ENCODE results near the gene TCF7L2. TPM values are rescaled to one million over a fixed set of nuclear protein-coding genes. Genes with fewer than 3 reads are reported as not detected.

TCF7L2 gene
- total and polyA plus RNA-seq, 9 of the 15 experiments (the other 6 are each of a cell fraction or from before 2014, with no cell fraction given): 0.32 to 2.8 (median 0.92) TPM

GRCh38 chr10:113148071-113148825 lies 198.2 kb downstream of the TCF7L2 start:
- Histone ChIP-seq H4K20me1 (replicated peaks; ENCODE audit: control insufficient read depth, insufficient read depth, low read length) (no peaks in the 10 kb centered on the region), H3K27me3 (ENCODE audit: control insufficient read depth in 2 of 2, insufficient read depth in 2 of 2, low read length in 2 of 2) (peaks cover 0 to 13% of the 10 kb centered on the region in 2 experiments; a peak in 1 of 5 replicates)

More at GRCh38 chr10:113148071-113148825, 198.2 kb downstream of the TCF7L2 start:
- TF ChIP-seq RBM39 (optimal IDR thresholded peaks at IDR 0.05; ENCODE audit: low read depth, low read length): no peak
- no peak for TF ChIP-seq SREBF2 (CRISPR knock-in tag; IDR thresholded peaks at IDR 0.05)
- no peak for TF ChIP-seq GTF3C2 (IDR thresholded peaks at IDR 0.05; ENCODE audit: borderline replicate concordance, extremely low read depth, insufficient read length)
- Histone ChIP-seq H3K9ac (ENCODE audit: insufficient read depth in 1 of 2, low read depth in 2 of 2, low read length in 2 of 2) (no peak overlapping the region), H3K4me3 (no peak overlapping the region), H3K27ac (ENCODE audit: extremely low read depth, low read depth, low read length) (no peak overlapping the region), H3K9me3 (replicated peaks; ENCODE audit: control insufficient read depth, insufficient read depth, low read depth, low read length) (no peaks in the 10 kb centered on the region), H3K36me3 (ENCODE audit: control insufficient read depth, insufficient read depth, low read length) (no peaks in the 10 kb centered on the region), H3K4me2 (ENCODE audit: insufficient read depth, low read length) (no peak overlapping the region), H3K4me1 (replicated peaks in 1 of 2; ENCODE audit: control insufficient read depth in 2 of 2, insufficient read depth in 2 of 2, low read length in 2 of 2) (no peaks in the 10 kb centered on the region), H3K79me2 (ENCODE audit: control insufficient read depth, insufficient read depth, low read length) (no peaks in the 10 kb centered on the region), H3K9me1 (ENCODE audit: control insufficient read depth, insufficient read depth, low read length) (no peaks in the 10 kb centered on the region), H2AFZ (ENCODE audit: low read depth, low read length) (no peak overlapping the region)
- CTCF ChIA-PET (ENCODE audit: low intra/inter-chr PET ratio): no interaction called here
- DNase-seq (ENCODE audit: extremely low read depth in 1 of 4, low spot score in 3 of 4) (no peak), ATAC-seq (no peak), FAIRE-seq (no peak)
- no TSS peak for BruUV-seq (replicated peaks)
- POLR2A ChIA-PET: no interaction called here
- intact Hi-C loops (cut with micrococcal nuclease): no loop called here
- in situ Hi-C loops (cut with MboI): no loop called here
- 16% methylated on average over 8 of the region's 11 CpGs for whole genome bisulfite sequencing (ENCODE audit: insufficient coverage, low coverage, missing lambda C conversion rate)
